Lung (tissue), 12 donors: ENCODE data around the gene RPP25L. TPM values are rescaled to one million over a fixed set of nuclear protein-coding genes. Genes with fewer than 3 reads are reported as not detected.

Experiments
- ATAC-seq: fragments of 200-7000 bp; cut with Tn5 transposase; one replicate; pipeline ENCODE4 v1.9.1; 2020; ENCODE audit warnings: moderate number of reproducible peaks; ENCODE audit not compliant: insufficient read depth, low FRiP score
- DNase-seq, 3 donors: peaks; one replicate each; pipeline ENCODE4 v3.0.0-alpha.2; 2013 to 2017
- H3K27ac ChIP-seq, 2 donors: one replicate each; pipeline ENCODE4 v1.5.1; 2013; ENCODE audit warnings: mild to moderate bottlenecking in 2 of 2, moderate library complexity in 2 of 2, control low read depth in 1 of 2, inconsistent platforms in 1 of 2, low read depth in 1 of 2, low read length in 1 of 2
- H3K27me3 ChIP-seq, 3 donors: one replicate each; pipeline ENCODE4 v1.5.1; 2013; ENCODE audit warnings: low read length in 2 of 3; ENCODE audit not compliant: control insufficient read depth in 3 of 3, insufficient read depth in 3 of 3
- H3K36me3 ChIP-seq, 4 donors: one replicate each; pipeline ENCODE4 v1.5.1; 2013; ENCODE audit warnings: low read length in 4 of 4, mild to moderate bottlenecking in 1 of 4, moderate library complexity in 1 of 4; ENCODE audit not compliant: control insufficient read depth in 4 of 4, insufficient read depth in 4 of 4
- H3K4me1 ChIP-seq, 5 donors: one replicate each; pipeline ENCODE4 v1.5.1; 2013; ENCODE audit warnings: low read length in 5 of 5, mild to moderate bottlenecking in 2 of 5, moderate library complexity in 1 of 5; ENCODE audit not compliant: control insufficient read depth in 5 of 5, insufficient read depth in 5 of 5
- H3K4me3 ChIP-seq: one replicate; pipeline ENCODE4 v1.5.1; 2013; ENCODE audit warnings: mild to moderate bottlenecking, control low read depth, moderate library complexity
- H3K9ac ChIP-seq, 2 donors: one replicate each; pipeline ENCODE4 v1.5.1; 2013; ENCODE audit warnings: low read length in 2 of 2, control low read depth in 1 of 2; ENCODE audit not compliant: insufficient read depth in 1 of 2
- H3K9me3 ChIP-seq, 4 donors: one replicate each; pipeline ENCODE4 v1.5.1; 2013; ENCODE audit warnings: low read length in 3 of 4, mild to moderate bottlenecking in 1 of 4, moderate library complexity in 1 of 4; ENCODE audit not compliant: control insufficient read depth in 4 of 4, insufficient read depth in 3 of 4
- CTCF ChIP-seq: IDR thresholded peaks from 2 replicates; pipeline ENCODE4 v1.5.1; 2012; ENCODE audit warnings: mild to moderate bottlenecking; ENCODE audit errors: control extremely low read depth, extremely low read depth
- WGBS, 2 donors: extraction: QIAGEN DNeasy Blood & Tissue Kit; methylation state at CpG; one replicate each; pipeline ENCODE4 v1.1.7; 2013; 5-methylcytosine and 5-hydroxymethylcytosine counted together
- polyA plus RNA-seq, 2 donors: library from polyadenylated mRNA; stranded (reverse); fragments of 200-250 nt; gene quantifications; one replicate each; pipeline ENCODE4 v1.2.1, GENCODE V29; 2013
- total RNA-seq, 2 donors: library from RNA; depleted of rRNA in 1 of 2; stranded (reverse); fragments of >200 nt in 1 of 2; gene quantifications; one replicate each; pipeline ENCODE4 v1.2.1, GENCODE V29; 2014 to 2021
- donor health status: control.
- donor health status: control.
- donor health status: Bipolar disorder and iron deficiency.
- donor health status: healthy.
- donor health status: DM: yes; HTN: yes; CAD: no.

RPP25L gene
- total and polyA plus RNA-seq, 4 donors: 17.0 to 32.6 (median 25.7) TPM

GRCh38 chr9:34572628-34573027, 39.3 kb downstream of the RPP25L start:
- no peak for DNase-seq
- H3K4me1 ChIP-seq: peaks cover 0 to 79% (median 33%) of the 10 kb centered on the region in 5 donors
- H3K9me3 ChIP-seq: peaks cover 0 to 2% (median 0%) of the 10 kb centered on the region in 4 donors
- peaks cover 0 to 24% (median 2%) of the 10 kb centered on the region in 3 donors for H3K27me3 ChIP-seq
- peaks cover 0 to 10% (median 0%) of the 10 kb centered on the region in 4 donors for H3K36me3 ChIP-seq
- ATAC-seq: no peak
- no peak overlapping the region for H3K9ac ChIP-seq
- no peak for TF ChIP-seq CTCF
- no peak overlapping the region for H3K4me3 ChIP-seq
- no peak overlapping the region for H3K27ac ChIP-seq
- WGBS, 2 donors: 84 to 92% methylated on average over 6 of the region's 6 CpGs

GRCh38 chr9:34572092-34572491, 39.8 kb downstream of the RPP25L start:
- ATAC-seq (no peak), DNase-seq (no peak)
- peaks cover 0 to 76% (median 33%) of the 10 kb centered on the region in 5 donors for H3K4me1 ChIP-seq
- no peak overlapping the region for H3K9ac ChIP-seq
- H3K27me3 ChIP-seq: peaks cover 0 to 21% (median 2%) of the 10 kb centered on the region in 3 donors
- no peak overlapping the region for H3K4me3 ChIP-seq
- H3K36me3 ChIP-seq: peaks cover 0 to 14% (median 0%) of the 10 kb centered on the region in 4 donors
- H3K27ac ChIP-seq: no peak overlapping the region
- no peak for TF ChIP-seq CTCF
- peaks cover 0 to 2% (median 0%) of the 10 kb centered on the region in 4 donors for H3K9me3 ChIP-seq

GRCh38 chr9:34571481-34571810, 40.5 kb downstream of the RPP25L start:
- H3K4me1 ChIP-seq: peaks cover 0 to 75% (median 28%) of the 10 kb centered on the region in 5 donors
- H3K9ac ChIP-seq: no peak overlapping the region
- no peak overlapping the region for H3K4me3 ChIP-seq
- TF ChIP-seq CTCF: no peak
- WGBS, 2 donors: 66 to 81% methylated on average over 12 of the region's 12 CpGs
- peaks cover 0 to 18% (median 0%) of the 10 kb centered on the region in 4 donors for H3K36me3 ChIP-seq
- H3K27ac ChIP-seq: no peak overlapping the region
- DNase-seq: peak; percentile 76 to 87 (median 82)
- H3K27me3 ChIP-seq: peaks cover 0 to 18% (median 2%) of the 10 kb centered on the region in 3 donors
- no peaks in the 10 kb centered on the region for H3K9me3 ChIP-seq
- no peak for ATAC-seq
